Stimulated activated CD4-positive, alpha-beta T cell treated with anti-CD3 and anti-CD28 coated beads, Interleukin-1b, Interleukin-23, amount 100 ng/mL, for 48 hours (primary cell): ENCODE measurements around the gene PTH2.
A peak's percentile ranks its signal among the peaks of the same experiment; 100 is the strongest.
"Not testable (repeated sequence)": the region's sequence is repeated elsewhere in the genome, so short reads cannot be mapped to it uniquely, and the experiment has no call there.

Experiments used
- DNase-seq: peaks from one replicate; pipeline ENCODE4 v3.0.0-alpha.2; 2020

PTH2 gene, protein sequence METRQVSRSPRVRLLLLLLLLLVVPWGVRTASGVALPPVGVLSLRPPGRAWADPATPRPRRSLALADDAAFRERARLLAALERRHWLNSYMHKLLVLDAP

DNA sequence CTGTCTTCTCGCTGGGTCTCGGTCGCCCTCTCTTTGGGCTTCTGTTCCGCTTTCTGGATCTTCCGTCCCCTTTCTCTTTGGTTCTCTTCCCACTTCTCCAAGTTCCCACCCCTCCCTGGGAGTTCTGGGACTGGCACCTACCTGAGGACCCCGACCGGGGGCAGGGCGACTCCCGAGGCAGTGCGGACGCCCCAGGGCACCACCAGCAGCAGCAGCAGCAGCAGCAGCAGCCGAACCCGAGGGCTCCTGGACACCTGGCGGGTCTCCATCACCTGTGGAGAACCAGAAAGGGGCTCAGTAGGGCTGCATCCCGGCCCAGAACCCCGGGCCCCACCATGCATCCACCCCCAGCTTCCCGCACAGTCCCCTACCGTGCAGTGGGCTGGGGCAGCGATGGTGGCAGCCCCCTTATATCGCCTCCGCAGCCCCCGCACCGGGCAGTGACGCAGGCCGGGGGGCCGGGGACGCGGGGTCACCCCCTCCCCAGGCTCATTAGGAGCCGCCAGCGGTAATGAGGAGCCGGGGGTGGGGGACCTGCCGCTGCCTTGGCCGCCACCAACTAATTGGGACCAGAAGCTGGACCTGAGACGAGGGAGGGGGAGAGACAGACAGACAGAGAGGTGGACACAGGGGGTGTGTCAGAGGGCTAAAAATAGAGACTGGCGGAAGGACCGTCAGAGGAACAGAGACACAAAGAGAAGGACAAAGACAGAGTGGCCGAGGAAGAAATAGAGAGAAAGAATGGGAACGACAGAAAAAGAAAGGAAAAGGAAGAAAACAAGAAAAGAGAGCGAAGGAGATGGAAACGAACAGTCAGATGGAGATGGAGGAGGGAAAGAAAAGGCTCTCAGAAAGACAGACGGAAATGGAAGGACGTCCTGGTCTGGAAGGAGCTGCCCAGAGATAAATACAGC, at the start of gene PTH2:
Gene PTH2, minus strand, starts transcription at position 371 of the 914 bp plus-strand sequence. Its CDS starts 102 bp downstream, at position 269.
- DNase-seq, result no peak

DNA sequence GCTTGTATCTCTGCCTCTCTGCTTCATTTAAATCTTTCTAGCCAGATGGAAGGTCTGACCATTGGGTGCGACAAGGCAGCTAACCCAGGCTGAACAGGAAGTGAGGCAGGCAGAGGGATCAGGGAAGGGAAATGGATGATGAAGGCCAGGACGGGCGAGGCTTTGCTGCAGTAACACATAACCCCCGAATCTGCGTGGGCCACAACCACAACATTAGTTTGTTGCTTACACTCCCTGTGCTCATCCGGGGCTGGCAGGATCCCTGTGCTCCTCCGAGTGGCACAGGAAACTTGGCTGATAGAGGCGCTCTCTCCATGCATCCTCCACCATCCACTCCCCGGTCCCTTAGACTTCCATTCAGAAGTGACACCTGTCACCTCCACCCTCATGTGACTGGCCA, 49.7 kb upstream of the PTH2 start:
- no peak for DNase-seq

DNA sequence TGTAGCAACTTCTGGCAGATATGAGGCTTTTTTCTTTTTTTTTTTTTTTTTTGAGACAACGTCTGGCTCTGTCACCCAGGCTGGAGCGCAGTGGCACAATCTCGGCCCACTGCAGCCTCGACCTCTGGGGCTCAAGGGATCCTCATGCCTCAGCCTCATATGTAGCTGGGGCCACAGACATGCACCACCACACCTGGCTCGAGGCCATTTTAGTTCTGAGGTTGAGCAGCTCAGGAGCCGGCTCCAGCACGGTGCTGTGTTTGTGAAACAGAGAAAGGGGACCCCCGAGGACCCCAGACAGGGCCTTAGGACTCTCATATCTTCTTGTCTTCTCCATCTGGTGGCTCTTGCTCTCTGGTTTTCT, 47.4 kb upstream of the PTH2 start:
- DNase-seq, result no peak

DNA sequence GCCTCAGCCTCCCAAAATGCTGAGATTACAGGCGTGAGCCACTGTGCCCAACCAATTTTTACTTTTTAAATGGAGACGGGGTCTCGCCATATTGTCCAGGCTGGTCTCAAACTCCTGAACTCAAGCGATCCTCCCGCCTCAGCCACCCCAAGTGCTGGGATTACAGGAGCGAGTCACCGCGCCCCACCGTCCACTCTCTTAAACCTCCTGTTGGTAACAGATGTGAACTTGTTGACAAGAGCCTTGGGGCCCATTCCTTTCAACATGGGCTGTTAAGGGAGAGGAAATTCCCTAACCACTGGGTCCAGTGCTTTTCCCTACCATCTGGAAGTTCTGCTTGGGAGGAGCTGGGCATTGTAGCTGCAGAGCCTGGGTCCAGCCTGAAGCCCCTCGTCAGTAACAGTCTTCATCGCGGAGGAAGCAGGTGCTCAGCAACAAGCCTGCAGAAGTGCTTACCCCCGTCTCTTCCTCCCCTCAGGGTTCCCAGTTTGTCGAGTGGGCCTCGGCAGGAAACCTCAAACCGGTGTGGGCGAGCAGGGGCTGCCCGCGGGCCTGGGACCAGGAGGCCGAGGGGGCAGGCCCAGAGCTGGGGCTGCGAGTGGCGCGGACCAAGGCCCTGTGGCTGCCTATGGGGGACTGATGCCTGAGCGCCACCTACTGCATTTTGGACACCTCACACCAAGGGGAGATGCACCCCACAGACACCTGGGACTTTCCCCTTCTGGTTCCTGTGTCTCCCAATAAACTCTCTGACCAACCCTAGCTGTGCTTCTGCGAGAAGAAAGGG, 46.8 kb upstream of the PTH2 start:
- DNase-seq, result peak; percentile 75

DNA sequence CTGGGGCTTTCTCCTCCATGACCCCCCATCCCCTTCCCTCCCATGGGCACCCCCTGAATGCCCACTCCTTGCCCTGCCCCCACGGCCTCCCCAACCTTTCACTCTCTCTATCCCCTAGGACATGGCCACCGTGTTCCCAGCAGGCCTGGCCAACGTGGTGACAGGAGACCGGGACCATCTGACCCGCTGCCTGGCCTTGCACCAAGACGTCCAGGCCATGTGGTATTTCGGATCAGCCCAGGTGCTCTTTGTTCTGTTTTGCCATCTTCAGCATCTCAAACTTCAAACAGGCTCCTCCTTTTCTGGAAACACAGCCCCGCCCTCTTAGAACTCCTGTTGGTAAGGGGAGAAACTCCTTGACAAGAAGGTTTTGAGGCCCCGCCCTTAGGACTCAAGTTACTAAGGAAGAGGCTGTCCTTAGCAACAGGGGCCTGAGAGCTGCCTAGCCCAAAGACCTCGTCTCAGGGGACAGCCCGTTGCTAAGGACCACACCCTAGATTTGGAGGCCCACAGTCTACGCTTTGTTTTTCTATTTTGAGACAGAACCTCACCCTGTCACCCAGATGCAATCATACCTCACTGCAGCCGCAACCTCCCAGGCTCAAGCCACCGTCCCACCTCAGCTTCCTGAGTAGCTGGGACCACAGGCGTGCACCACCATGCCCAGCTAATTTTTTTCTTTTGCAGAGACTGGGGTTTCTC, 45.7 kb upstream of the PTH2 start:
- DNase-seq, result peak; percentile 82

DNA sequence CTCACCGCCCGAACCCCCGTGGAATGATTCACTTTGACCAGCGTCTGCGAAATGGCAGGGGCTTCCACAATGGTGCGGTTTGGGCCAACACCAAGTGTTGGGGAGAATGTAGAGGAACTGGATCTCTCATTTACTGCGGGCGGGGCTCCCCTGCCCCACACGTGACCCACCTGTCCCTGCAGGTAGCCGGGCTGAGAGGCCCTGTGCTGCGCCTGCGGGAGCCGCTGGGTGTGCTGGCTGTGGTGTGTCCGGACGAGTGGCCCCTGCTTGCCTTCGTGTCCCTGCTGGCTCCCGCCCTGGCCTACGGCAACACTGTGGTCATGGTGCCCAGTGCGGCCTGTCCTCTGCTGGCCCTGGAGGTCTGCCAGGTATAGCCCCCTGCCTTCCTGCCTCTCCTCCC, 45.0 kb upstream of the PTH2 start:
- DNase-seq, result no peak

DNA sequence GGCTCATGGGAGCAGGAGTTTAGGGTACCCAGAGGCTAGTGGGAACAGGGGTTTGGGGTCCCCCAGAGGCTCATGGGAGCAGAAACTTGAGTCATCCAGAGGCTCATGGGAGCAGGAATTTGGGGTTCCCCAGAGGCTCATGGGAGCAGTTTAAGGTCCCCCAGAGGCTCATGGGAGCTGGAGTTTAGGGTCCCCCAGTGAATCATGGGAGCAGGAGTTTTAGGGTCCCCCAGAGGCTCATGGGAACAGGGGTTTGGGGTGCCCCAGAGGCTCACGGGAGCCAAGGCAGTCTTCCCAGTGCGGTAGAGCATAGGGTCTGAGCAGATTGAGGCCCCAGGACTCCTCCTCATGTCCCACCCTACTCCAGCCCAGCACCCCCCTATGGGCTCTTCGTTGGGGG, 42.1 kb upstream of the PTH2 start:
- no peak for DNase-seq

DNA sequence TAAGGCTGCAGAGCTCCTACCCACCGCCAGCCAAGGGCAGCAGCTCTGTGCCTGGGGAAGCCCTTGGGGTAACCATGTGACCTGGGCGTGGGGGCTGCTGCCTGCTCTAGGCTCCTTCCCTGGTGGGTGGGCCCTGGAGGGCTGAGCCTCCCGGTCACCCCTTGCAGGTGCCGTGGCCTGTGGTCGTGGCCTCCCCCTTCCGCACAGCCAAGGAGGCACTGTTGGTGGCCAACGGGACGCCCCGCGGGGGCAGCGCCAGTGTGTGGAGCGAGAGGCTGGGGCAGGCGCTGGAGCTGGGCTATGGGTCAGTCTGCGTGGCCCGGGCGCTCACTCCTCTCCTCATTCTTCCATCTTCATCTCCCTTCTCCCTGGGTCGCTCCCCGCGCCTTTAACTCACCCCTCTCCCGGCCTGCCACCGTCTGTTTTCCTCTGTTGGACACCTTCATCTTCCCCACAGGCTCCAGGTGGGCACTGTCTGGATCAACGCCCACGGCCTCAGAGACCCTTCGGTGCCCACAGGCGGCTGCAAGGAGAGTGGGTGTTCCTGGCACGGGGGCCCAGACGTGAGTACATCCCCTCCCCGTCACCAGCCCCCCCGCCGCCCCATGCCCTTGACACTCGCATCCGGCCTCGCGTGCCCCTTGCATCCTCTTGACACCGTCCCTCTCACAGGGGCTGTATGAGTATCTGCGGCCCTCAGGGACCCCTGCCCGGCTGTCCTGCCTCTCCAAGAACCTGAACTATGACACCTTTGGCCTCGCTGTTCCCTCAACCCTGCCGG, 40.9 kb upstream of the PTH2 start:
- no peak for DNase-seq

DNA sequence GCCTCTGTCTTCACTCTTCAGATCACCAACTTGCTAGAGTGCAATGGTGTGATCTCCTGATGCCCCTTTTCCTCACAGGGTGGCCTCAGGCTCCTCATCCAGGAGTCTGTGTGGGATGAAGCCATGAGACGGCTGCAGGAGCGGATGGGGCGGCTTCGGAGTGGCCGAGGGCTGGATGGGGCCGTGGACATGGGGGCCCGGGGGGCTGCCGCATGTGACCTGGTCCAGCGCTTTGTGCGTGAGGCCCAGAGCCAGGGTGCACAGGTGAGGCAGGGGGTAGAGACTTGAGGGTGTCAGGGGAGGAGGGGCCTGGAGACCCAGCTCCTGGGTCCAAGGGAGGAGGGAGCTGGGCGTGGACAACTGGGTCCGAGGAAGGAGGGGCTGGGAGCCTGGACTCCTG, 39.3 kb upstream of the PTH2 start:
- DNase-seq, result no peak

DNA sequence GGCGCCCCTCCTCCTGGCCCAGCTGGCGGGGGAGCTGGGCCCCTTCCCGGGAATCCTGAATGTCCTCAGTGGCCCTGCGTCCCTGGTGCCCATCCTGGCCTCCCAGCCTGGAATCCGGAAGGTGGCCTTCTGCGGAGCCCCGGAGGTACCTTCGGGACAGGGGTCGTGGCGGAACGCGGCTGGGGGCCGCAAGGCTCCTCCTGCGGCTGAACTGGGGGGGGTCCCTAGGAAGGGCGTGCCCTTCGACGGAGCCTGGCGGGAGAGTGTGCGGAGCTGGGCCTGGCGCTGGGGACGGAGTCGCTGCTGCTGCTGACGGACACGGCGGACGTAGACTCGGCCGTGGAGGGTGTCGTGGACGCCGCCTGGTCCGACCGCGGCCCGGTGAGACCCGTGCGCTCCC, 38.4 kb upstream of the PTH2 start:
- no peak for DNase-seq

DNA sequence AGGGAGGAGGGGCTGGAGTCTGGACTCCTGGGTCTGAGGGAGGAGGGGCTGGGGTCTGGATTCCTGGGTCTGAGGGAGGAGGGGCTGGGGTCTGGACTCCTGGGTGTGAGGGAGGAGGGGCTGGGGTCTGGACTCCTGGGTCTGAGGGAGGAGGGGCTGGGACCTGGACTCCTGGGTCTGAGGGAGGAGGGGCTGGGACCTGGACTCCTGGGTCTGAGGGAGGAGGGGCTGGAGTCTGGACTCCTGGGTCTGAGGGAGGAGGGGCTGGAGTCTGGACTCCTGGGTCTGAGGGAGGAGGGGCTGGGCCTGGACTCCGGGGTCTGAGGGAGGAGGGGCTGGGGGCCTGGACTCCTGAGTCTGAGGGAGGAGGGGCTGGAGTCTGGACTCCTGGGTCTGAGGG, 37.9 kb upstream of the PTH2 start:
- DNase-seq, result not testable (repeated sequence)

DNA sequence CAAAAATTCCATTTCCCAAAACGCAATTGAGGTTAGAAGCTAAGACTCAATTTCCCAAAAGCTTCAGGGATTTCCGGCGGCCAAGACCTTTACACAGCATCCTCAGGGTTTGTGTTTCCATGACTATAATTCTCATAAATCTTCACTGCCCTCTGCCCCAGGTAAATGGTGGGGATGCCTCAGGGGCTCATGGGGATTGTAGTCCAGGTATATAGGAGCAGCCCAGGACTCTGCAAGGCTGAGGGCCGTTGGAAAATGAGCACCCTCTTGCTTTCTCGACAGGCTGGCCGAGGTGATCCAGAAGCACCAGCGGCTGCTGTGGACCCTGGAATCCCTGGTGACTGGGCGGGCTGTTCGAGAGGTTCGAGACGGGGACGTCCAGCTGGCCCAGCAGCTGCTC, 36.1 kb upstream of the PTH2 start:
- no peak for DNase-seq

DNA sequence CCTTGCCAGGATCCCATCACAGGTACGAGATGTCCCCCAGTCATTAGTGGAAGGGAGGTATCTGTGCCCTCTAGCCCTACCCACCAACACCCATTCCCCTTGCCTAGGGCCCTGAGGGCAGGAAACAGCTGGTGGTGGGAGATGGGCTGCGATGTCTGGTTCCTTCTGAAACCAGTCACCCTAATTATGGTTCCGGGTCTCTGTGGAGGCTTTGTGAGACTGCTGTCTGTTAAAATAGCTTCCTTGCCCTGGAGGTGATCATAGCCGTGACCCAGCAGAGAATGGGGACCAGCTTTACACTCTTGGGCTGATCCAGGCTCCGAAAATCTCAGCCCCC, 35.3 kb upstream of the PTH2 start:
- DNase-seq, result no peak

DNA sequence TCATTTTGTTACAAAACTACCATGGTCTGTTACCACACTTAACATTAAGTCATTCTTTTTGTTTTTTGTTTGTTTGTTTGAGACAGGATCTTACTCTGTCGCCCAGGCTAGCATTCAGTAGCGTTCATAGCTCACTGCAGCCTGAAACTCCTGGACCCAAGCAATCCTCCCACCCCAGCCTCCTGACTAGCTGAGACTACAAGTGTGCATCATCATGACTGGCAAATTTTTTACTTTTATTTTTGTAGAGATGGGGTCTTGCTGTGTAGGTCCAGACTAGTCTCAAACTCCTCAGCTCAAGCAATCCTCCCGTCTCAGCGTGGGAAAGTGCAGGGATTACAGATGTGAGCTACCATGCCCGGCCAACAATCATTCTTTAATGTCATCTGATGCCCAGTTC, 33.1 kb upstream of the PTH2 start:
- no peak for DNase-seq

DNA sequence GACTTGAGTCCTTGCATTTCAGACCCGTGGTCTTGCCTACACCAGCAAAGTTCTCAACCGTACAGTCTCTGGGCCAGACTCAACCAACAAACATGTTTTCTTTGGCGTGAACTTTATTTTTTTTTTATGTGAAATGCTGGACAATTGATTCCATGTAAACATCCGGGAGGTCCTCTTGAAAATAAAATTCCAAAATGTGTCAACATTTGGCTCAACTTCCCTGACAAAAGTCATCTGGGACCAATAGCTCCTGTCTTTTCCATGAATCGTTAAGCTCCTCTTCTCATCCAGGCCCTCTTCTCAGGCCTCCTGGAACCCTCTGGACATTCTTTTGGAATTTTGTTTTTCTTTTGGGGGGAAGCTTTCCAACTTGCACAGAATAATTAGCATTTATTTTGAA, 32.5 kb upstream of the PTH2 start:
- no peak for DNase-seq

DNA sequence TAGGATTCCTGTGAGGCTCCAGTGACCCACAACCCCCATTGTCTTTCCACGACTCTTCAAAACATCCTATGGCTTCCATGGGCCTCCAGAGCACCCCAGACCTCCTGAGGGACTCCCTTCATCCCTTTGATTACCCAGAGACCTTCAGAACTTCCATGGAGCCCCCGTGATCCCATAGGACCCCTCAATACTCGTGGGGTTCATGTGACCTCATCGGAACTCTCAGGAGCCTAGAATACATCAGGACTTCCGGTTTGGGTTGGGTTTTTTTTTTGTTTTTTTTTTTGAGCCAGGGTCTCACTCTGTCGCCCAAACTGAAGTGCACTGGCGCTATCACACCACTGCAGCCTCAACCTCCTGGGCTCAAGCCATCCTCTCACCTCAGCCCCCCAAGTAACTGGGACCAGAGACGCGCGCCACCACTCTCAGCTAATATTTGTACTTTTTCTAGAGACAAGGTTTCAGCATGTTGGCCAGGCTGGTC, 30.6 kb upstream of the PTH2 start:
- no peak for DNase-seq

DNA sequence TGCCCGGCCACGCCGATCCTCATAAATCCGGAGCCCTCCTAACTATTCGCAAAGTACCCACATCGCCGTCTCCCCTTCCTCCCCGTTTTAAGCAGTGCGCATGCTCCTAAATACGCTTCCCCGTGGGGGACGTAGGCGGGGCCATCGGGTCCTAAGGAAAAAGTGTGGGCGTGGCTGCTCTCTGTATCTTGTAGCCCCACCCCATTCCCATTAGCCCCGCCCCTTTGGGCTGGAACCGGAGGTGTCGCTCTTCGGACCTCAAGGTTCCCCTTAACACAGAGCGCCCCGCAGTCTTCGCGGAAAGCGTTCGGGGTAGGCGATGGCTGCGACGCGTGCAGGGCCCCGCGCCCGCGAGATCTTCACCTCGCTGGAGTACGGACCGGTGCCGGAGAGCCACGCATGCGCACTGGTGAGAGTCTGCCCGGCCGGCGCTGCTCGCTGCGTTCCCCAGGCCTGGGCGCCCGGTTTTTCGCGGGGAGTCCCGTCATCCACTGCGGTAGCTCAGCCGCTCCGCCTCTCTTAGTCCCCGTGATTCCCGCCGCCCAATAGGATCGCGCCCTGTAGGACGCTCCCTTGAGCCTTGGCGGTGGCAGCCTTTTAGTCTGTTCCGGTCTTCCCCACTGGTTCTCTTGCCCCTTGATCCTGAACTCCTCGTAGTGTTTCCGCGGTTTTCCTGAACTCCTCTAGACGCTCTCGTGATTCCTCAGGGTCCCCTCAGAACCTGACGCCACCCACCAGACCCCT, 29.9 kb upstream of the PTH2 start, which contains the start of gene ALDH16A1:
Gene ALDH16A1, plus strand, starts transcription at position 213 of the 744 bp plus-strand sequence. Its CDS starts 107 bp downstream, at position 320.
- peak; percentile 99 for DNase-seq

DNA sequence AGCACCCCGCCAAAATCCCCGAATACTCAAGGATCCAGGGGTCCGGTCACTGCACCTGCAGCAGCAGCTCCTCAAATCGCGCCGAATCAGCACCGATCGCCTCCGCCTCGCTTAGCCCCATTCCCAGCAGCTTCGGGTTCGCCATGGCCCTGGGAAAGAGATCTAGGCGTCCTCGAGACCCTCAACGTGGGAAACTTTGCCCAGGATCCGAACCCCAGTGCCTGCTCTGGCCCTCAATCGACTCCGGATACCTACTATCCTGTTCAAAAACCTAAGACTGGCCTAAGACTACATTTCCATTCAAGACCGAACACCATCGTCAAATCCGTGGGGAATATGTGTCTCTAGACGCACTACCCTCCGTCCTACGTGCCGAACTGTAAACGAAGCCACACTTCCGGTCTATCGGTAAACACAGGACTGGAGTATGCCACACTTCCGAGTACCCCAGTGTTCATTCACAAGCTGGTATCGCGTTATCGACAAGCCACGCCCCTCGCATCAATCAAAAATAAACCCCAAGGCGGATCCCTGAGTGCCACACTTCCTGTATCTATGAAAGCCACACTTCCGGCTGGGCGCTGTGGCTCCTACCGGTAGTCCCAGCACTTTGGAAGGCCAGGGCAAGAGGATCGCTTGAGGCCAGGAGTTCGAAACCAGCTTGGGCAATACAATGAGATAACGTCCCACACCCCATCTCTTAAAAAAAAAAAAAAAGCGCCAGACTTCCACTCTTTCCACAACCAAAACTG, 28.4 kb upstream of the PTH2 start, which contains the start of gene PIH1D1:
Gene PIH1D1, minus strand, starts transcription at position 385 of the 752 bp plus-strand sequence. Its CDS starts 240 bp downstream, at position 145.
- DNase-seq, result peak; percentile 96

DNA sequence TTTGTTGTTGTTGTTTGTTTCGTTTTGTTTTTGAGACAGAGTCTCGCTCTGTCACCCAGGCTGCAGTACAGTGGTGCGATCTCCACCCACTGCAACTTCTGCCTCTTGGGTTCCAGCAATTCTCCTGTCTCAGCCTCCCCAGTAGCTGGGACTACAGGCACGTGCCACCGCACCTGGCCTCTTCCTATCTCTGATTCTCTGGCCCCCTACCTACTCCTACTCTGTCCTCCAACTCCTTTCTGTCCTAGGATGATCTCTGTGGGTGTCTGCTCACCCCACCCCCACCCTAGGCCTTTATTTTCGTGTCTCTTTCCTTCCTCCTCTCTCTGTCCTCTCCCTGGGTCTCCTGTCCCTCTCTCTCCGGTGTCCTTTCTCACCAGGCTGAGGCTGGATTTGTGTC, 27.2 kb upstream of the PTH2 start:
- DNase-seq, result no peak

DNA sequence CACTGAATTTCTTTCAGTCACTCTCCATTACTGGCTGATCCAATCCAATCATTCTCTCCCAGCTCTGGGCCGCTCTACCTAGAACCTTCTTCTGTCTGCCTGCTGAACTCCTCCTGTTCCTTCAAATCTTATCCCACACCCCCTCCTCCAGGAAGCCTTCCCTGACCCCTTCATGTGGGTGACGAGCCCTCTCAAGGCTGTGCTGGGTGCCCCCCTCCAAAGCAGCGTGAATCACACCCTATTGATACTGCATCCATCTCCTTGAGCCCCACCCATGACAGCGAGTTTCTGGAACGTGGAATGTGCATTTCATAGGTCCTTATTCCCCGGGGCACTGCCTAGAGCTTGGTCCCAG, 25.2 kb upstream of the PTH2 start:
- no peak for DNase-seq
